ENCODE data around the gene ZBTB12. TPM values are rescaled to one million over a fixed set of nuclear protein-coding genes. Genes with fewer than 3 reads are reported as not detected.
"Not testable (repeated sequence)": the region's sequence is repeated elsewhere in the genome, so short reads cannot be mapped to it uniquely, and the experiment has no call there.

ZBTB12 gene, protein sequence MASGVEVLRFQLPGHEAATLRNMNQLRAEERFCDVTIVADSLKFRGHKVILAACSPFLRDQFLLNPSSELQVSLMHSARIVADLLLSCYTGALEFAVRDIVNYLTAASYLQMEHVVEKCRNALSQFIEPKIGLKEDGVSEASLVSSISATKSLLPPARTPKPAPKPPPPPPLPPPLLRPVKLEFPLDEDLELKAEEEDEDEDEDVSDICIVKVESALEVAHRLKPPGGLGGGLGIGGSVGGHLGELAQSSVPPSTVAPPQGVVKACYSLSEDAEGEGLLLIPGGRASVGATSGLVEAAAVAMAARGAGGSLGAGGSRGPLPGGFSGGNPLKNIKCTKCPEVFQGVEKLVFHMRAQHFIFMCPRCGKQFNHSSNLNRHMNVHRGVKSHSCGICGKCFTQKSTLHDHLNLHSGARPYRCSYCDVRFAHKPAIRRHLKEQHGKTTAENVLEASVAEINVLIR
- total RNA-seq, result 1 to 10 TPM; 1.3 to 2.4 TPM

DNA sequence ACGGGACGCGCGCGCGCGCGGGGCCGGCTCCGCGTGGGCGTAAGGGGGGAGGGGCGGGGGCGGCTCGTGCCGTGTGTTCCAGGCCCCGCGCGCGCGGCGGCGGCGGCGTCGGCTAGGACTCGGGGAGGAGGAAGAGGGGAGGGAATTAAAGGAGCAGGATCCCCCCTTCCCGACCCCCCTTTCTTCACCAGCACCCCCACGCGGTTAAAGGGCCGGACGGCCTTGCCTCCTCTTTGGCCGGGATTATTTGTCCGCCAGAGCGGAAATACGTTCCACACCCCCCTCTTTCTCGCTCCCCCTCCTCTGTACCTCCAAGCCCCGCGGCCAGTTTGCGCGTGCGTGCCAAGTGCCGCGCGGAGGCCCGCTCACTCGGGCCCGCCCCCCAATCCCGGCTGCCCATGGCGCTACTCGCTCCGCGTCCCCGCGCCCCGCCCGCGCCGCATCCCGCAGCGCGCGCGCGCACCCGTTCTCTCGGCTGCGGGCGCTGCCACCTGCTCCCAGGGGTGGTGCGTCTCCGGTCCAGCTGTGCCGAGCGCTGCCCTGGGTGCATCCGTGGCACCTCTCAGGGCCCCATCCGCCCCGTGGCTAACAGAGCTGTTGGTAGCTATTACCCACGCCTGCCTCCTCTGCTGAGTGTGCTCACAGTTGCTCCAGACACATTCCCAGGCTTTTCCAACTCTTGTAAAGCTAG is at the start of gene ZBTB12:
TSS of gene ZBTB12 (minus strand) at position 134 of the 691 bp plus-strand sequence. CDS start 781 bp downstream, outside the sequence.
- Mint-ChIP-seq H3K9me3 (no peaks in the 10 kb centered on the region), H3K36me3 (peaks cover 6 to 11% of the 10 kb centered on the region in 2 donors), H3K27ac (peak within 1 kb of the TSS; percentile 42 to 95)
- DNase-seq (ENCODE audit: low spot score in 2 of 2) (peak; percentile 83 to 88), ATAC-seq (peak; percentile 67 to 72)

DNA sequence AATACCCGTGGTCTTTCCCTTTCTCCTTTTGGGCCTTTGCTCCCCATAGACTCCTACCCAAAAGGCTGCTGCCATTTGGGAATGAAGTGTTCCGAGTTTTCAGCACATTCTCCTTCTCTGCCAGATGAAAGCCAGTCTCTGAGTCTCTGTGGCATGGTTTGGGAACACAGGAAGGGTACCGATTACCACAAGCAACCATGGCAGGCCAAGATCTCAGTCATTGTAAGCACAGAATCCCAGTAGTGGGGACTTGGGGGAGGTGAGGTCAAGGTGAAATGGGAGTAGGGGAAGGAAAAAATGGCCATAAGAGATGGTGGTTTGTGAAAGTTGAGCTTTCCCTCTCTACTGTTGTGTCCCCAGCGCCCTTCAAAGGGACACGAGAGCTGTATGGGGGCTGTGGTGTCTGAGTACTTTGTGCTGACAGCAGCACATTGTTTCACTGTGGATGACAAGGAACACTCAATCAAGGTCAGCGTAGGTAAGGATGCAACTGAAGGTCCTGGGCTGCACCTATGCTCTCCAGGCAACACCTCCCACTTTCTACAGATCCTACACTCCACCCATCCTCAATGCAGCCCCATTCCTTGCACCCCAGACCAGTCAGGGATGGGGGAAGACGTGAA is 48.2 kb upstream of the ZBTB12 start:
- peaks cover 4 to 15% of the 10 kb centered on the region in 2 donors for H3K36me3 Mint-ChIP-seq
- H3K27ac Mint-ChIP-seq, result peak overlapping the region in 1 of 2 donors; percentile 4

DNA sequence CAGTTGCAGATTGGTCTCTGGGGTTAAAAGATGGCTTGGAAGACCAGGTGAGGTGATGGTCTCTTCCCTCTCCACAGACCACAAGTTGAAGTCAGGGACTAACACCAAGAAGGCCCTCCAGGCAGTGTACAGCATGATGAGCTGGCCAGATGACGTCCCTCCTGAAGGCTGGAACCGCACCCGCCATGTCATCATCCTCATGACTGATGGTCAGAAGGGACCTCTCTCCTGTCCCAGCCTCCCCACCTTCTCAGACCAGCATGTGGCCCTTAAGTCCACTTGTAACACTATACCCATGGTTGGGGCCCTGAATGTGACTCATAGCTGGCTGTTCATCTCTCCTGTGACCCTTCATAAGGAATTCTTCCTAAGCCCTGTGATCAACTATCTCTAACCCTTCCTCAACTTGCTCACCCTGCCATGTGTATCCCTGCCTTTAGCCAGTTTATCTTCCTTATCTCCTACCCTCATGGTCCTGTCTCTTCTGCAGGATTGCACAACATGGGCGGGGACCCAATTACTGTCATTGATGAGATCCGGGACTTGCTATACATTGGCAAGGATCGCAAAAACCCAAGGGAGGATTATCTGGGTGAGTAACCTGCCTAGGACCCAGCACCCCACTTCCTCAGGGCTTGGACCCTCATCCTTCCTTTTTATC is 47.0 kb upstream of the ZBTB12 start:
- H3K36me3 Mint-ChIP-seq, result peaks cover 0 to 9% of the 10 kb centered on the region in 2 donors
- ATAC-seq, result peak in 1 of 2 donors; percentile 15
- no peak overlapping the region for H3K27ac Mint-ChIP-seq

More for the DNA sequence above, 48.2 kb upstream of the ZBTB12 start:
- ATAC-seq (no peak), DNase-seq (ENCODE audit: low spot score in 2 of 2) (no peak)
- H3K9me3 Mint-ChIP-seq, result no peaks in the 10 kb centered on the region

DNA sequence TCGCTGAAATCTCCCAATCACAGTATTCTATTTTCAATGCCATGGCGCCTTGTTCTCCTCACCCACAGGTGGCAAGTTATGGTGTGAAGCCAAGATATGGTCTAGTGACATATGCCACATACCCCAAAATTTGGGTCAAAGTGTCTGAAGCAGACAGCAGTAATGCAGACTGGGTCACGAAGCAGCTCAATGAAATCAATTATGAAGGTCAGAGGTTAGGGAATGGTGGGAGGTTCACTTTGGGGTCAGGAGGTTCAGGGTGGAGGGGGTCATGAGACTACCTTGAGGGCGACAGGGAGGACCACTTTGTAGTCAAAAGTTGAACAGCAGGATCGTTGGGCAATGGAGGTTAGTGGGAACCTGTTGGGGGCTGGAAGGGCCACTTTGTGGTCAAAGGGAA is 46.4 kb upstream of the ZBTB12 start:
- peaks cover 0 to 6% of the 10 kb centered on the region in 2 donors for H3K36me3 Mint-ChIP-seq
- DNase-seq (ENCODE audit: low spot score in 2 of 2) (no peak), ATAC-seq (no peak)
- no peak overlapping the region for H3K27ac Mint-ChIP-seq
- no peaks in the 10 kb centered on the region for H3K9me3 Mint-ChIP-seq

More for the DNA sequence above, 47.0 kb upstream of the ZBTB12 start:
- DNase-seq (ENCODE audit: low spot score in 2 of 2), result no peak
- no peaks in the 10 kb centered on the region for H3K9me3 Mint-ChIP-seq

DNA sequence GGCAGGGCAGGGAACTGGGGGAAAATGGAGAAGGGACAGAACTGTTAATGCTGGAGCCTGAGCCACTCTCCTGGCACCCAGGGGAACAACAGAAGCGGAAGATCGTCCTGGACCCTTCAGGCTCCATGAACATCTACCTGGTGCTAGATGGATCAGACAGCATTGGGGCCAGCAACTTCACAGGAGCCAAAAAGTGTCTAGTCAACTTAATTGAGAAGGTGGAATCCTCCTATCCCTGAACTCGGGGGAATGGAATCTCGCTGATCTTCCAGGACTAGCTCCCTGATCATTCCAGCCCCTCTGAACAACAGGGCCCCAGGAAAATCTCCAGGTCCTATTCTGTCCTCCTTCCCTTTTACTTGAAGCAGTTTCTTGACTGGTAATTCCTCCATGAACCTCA is 46.0 kb upstream of the ZBTB12 start:
- Mint-ChIP-seq H3K36me3 (peaks cover 0 to 1% of the 10 kb centered on the region in 2 donors), H3K27ac (no peak overlapping the region), H3K9me3 (no peaks in the 10 kb centered on the region)
- no peak for DNase-seq (ENCODE audit: low spot score in 2 of 2)
- ATAC-seq, result no peak

DNA sequence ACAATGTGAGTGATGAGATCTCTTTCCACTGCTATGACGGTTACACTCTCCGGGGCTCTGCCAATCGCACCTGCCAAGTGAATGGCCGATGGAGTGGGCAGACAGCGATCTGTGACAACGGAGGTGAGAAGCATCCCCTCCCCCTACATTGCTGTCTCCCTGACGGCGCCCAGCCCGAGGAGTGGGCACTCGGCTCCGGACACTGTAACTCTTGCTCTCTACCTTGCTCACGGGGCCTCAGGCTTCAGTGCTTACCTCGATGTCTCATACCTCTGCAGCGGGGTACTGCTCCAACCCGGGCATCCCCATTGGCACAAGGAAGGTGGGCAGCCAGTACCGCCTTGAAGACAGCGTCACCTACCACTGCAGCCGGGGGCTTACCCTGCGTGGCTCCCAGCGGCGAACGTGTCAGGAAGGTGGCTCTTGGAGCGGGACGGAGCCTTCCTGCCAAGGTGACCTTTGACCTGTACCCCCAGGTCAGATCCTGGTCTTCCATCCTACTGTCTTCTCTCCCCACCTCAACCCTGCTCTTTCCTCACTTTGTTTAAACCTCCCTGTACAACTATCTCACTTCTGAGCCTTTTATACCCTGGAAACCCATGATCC is 45.3 kb upstream of the ZBTB12 start:
- H3K27ac Mint-ChIP-seq, result peak overlapping the region in 1 of 2 donors; percentile 29
- H3K36me3 Mint-ChIP-seq, result no peaks in the 10 kb centered on the region
- H3K9me3 Mint-ChIP-seq, result no peaks in the 10 kb centered on the region
- no peak for ATAC-seq
- no peak for DNase-seq (ENCODE audit: low spot score in 2 of 2)

DNA sequence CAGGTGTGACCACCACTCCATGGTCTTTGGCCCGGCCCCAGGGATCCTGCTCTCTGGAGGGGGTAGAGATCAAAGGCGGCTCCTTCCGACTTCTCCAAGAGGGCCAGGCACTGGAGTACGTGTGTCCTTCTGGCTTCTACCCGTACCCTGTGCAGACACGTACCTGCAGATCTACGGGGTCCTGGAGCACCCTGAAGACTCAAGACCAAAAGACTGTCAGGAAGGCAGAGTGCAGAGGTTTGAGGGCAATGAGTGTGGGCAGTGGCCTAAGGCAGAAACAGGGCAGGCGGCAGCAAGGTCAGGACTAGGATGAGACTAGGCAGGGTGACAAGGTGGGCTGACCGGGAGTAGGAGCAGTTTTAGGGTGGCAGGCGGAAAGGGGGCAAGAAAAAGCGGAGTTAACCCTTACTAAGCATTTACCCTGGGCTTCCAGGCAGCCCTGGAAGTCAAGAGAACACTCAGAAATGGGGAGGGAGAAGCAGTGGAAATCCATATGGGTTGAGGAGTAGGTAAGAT is 44.5 kb upstream of the ZBTB12 start:
- ATAC-seq (no peak), DNase-seq (ENCODE audit: low spot score in 2 of 2) (no peak)
- Mint-ChIP-seq H3K9me3 (no peaks in the 10 kb centered on the region), H3K36me3 (no peaks in the 10 kb centered on the region), H3K27ac (peak overlapping the region in 1 of 2 donors; percentile 82)

DNA sequence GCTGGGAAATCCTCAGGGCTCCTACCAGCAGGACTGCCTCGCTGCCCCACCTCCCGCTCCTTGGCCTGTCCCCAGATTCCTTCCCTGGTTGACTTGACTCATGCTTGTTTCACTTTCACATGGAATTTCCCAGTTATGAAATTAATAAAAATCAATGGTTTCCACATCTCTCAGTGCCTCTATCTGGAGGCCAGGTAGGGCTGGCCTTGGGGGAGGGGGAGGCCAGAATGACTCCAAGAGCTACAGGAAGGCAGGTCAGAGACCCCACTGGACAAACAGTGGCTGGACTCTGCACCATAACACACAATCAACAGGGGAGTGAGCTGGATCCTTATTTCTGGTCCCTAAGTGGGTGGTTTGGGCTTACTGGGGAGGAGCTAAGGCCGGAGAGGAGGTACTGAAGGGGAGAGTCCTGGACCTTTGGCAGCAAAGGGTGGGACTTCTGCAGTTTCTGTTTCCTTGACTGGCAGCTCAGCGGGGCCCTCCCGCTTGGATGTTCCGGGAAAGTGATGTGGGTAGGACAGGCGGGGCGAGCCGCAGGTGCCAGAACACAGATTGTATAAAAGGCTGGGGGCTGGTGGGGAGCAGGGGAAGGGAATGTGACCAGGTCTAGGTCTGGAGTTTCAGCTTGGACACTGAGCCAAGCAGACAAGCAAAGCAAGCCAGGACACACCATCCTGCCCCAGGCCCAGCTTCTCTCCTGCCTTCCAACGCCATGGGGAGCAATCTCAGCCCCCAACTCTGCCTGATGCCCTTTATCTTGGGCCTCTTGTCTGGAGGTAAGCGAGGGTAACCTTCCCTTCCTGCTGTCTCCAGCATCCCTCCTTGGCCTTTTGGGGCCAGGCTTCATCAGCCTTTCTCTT is 43.9 kb upstream of the ZBTB12 start, which contains the start of gene CFB:
TSS of gene CFB (plus strand) at position 589 of the 863 bp plus-strand sequence. CDS start at position 716, 127 bp downstream.
- DNase-seq (ENCODE audit: low spot score in 2 of 2) (no peak), ATAC-seq (peak; percentile 32 to 56)
- Mint-ChIP-seq H3K9me3 (no peaks in the 10 kb centered on the region), H3K36me3 (no peaks in the 10 kb centered on the region), H3K27ac (peak within 1 kb of the TSS; percentile 29 to 82)

DNA sequence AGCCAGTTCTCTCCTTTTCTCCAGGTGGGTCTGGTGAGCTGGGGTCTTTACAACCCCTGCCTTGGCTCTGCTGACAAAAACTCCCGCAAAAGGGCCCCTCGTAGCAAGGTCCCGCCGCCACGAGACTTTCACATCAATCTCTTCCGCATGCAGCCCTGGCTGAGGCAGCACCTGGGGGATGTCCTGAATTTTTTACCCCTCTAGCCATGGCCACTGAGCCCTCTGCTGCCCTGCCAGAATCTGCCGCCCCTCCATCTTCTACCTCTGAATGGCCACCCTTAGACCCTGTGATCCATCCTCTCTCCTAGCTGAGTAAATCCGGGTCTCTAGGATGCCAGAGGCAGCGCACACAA is 43.2 kb upstream of the ZBTB12 start:
- peak in 1 of 2 donors; percentile 6 for ATAC-seq
- Mint-ChIP-seq H3K36me3 (no peaks in the 10 kb centered on the region), H3K9me3 (no peaks in the 10 kb centered on the region), H3K27ac (peak overlapping the region in 1 of 2 donors; percentile 29)
- no peak for DNase-seq (ENCODE audit: low spot score in 2 of 2)

DNA sequence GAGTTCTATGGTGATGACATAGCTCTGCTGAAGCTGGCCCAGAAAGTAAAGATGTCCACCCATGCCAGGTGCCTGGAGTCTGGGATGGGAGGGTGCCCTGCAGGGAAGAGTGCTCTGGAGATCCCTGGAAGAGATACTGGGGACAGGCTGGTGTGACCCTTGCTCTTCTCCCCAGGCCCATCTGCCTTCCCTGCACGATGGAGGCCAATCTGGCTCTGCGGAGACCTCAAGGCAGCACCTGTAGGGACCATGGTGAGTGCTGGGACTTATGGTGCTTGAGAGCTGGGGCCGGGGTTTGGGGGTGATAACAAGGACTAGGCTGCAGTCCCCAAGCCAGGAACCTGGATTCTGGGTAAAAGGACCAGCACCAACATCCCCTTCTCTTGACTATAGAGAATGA is 41.9 kb upstream of the ZBTB12 start:
- DNase-seq (ENCODE audit: low spot score in 2 of 2) (no peak), ATAC-seq (no peak)
- H3K36me3 Mint-ChIP-seq, result no peaks in the 10 kb centered on the region
- H3K9me3 Mint-ChIP-seq, result no peaks in the 10 kb centered on the region
- peak overlapping the region in 1 of 2 donors; percentile 52 for H3K27ac Mint-ChIP-seq

DNA sequence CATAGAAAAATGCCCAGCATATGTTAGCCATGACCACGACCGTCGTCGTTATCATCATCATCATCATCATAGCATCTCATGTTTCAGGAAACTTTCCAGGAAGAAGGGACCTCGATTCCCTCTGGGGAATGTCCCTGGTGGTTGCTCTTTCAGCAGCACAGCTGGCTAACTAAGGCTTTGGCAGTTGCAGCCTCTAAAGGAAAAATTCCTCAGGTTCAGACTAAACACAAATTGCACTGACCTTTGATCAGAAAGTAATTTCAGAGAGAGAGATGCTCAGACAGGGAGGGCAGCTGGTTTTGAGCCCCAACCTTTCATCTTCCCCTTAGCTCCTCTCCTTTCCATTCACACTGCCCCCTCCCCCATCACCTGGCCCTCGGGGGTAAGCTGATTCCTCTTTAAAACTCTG is 38.4 kb upstream of the ZBTB12 start:
- peak overlapping the region in 1 of 2 donors; percentile 85 for H3K27ac Mint-ChIP-seq

DNA sequence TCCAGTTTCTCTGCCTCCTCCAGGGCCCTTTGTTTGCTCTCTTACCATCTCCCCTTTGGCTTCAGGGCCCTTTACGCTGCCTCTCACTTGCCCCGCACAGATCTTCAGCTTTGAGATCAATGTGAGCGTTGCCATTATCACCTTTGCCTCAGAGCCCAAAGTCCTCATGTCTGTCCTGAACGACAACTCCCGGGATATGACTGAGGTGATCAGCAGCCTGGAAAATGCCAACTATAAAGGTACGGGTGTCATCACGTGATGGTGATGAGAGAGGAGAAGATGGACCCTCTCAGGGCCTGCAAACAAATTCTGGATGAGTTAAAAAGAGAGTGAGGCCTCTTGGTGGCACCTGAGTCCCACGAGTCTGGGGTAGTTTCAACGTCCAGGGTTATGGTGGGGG is 33.9 kb upstream of the ZBTB12 start:
- ATAC-seq (no peak), DNase-seq (ENCODE audit: low spot score in 2 of 2) (no peak)
- H3K27ac Mint-ChIP-seq, result no peak overlapping the region
- no peaks in the 10 kb centered on the region for H3K9me3 Mint-ChIP-seq
- H3K36me3 Mint-ChIP-seq, result no peaks in the 10 kb centered on the region

More for the DNA sequence above, 38.4 kb upstream of the ZBTB12 start:
- ATAC-seq (peak in 1 of 2 donors; percentile 48), DNase-seq (ENCODE audit: low spot score in 2 of 2) (no peak)
- Mint-ChIP-seq H3K36me3 (no peaks in the 10 kb centered on the region), H3K9me3 (no peaks in the 10 kb centered on the region)

DNA sequence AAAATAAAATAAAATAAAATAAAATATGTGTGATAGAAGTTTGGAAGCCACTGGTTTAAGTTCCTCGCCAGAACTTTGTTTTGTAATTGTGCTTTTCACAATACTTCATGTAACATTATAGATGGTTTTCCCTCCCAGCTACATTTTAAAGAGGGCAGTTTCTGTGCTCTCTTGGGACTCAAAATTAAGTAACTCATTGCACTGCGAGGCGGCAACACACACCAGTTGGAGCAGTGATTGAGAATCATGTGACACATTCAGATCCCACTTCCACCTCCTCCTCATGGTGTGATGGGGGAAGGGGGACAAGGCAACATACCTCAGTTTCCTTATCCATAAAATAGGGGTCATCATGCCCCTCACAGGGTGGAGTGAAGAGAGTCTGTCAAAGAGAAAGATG is 33.1 kb upstream of the ZBTB12 start:
- DNase-seq (ENCODE audit: low spot score in 2 of 2), result no peak
- ATAC-seq, result no peak
- Mint-ChIP-seq H3K9me3 (no peaks in the 10 kb centered on the region), H3K36me3 (no peaks in the 10 kb centered on the region), H3K27ac (no peak overlapping the region)

DNA sequence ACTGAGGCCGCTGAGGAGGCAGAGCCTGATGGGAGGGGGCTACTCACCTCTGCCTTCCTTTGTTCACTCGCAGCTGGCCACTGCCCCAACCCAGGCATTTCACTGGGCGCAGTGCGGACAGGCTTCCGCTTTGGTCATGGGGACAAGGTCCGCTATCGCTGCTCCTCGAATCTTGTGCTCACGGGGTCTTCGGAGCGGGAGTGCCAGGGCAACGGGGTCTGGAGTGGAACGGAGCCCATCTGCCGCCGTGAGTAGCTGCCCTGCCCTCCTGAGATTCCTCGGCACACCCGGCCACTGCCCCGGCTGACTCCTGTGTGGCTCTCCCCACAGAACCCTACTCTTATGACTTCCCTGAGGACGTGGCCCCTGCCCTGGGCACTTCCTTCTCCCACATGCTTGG is 31.7 kb upstream of the ZBTB12 start:
- no peaks in the 10 kb centered on the region for H3K36me3 Mint-ChIP-seq
- DNase-seq (ENCODE audit: low spot score in 2 of 2) (no peak), ATAC-seq (no peak)
- H3K27ac Mint-ChIP-seq, result no peak overlapping the region
- H3K9me3 Mint-ChIP-seq, result no peaks in the 10 kb centered on the region

DNA sequence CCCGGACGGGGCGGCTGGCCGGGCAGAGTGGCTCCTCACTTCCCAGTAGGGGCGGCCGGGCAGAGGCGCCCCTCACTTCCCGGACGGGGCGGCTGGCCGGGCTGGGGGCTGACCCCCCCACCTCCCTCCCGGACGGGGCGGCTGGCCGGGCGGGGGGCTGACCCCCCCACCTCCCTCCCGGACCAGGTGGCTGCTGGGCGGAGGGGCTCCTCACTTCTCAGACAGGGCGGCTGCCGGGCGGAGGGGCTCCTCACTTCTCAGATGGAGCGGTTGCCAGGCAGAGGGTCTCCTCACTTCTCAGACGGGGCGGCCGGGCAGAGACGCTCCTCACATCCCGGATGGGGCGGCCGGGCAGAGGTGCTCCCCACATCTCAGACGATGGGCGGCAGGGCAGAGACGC is 30.3 kb upstream of the ZBTB12 start:
- H3K36me3 Mint-ChIP-seq; DNase-seq (ENCODE audit: low spot score in 2 of 2); H3K9me3 Mint-ChIP-seq; H3K27ac Mint-ChIP-seq; ATAC-seq: not testable (repeated sequence)
